HCT116 (cell line): ENCODE measurements around the gene GGT6. TPM values are rescaled to one million over a fixed set of nuclear protein-coding genes. Genes with fewer than 3 reads are reported as not detected.

Experiments used
- ATAC-seq: fragments of 200-7000 bp; cut with Tn5 transposase; 2 replicates; pipeline ENCODE4 v1.9.1; 2020; ENCODE audit warnings: mild to moderate bottlenecking, moderate library complexity
- BruUV-seq: library from RNA; stranded (reverse); fragments of 400-500 nt; replicated peaks from 2 replicates; lab custom pipeline; 2021; lab: Mats Ljungman, UMichigan
- CTCF ChIA-PET: fragments of 300-600 bp; sonication (Branson Sonifier 250); formaldehyde crosslinking; loops from one replicate; lab custom pipeline; 2021; ENCODE audit warnings: antibody characterized with exemption; lab: Charles Lee
- POLR2A ChIA-PET: fragments of 300-600, 350-600 bp; sonication (Branson Sonifier 250); formaldehyde crosslinking; loops from one replicate; lab custom pipeline; 2021; ENCODE audit warnings: antibody characterized with exemption; lab: Charles Lee
- RAD21 ChIA-PET, 2 experiments: fragments of 300-600 bp; sonication (Branson Sonifier 250); formaldehyde crosslinking; loops; one replicate each; lab custom pipeline; 2023; ENCODE audit warnings: low total read pairs in 2 of 2; ENCODE audit not compliant: uncharacterized antibody in 2 of 2, unreplicated experiment in 2 of 2, low non-redundant PET in 1 of 2; lab: Charles Lee
- DNase-seq: peaks from one replicate; pipeline ENCODE4 v3.0.0-alpha.2; 2010; ENCODE audit warnings: low read depth, low spot score
- H2AFZ ChIP-seq: fragments of 200-600 bp; shearing (Covaris generic), sonication (generic); 2 replicates; pipeline ENCODE4 v1.6.1; 2017; ENCODE audit warnings: low read depth, mixed run types, mixed read lengths, antibody characterized with exemption, low read length; ENCODE audit not compliant: poor library complexity, severe bottlenecking
- H3K27ac ChIP-seq: 2 replicates; pipeline ENCODE4 v1.5.1; 2012; ENCODE audit warnings: low read depth, low read length
- H3K27me3 ChIP-seq: fragments of 200-600 bp; sonication (generic); 2 replicates; pipeline ENCODE4 v1.6.1; 2016; ENCODE audit warnings: mixed run types, low read length, mixed read lengths; ENCODE audit not compliant: insufficient read depth
- H3K36me3 ChIP-seq, 2 experiments: fragments of 200-500 bp in 1 of 2; fragments of 200-600 bp in 1 of 2; sonication (Bioruptor generic) in 1 of 2; sonication (generic) in 1 of 2; 2 replicates each; pipeline versions ENCODE4 v1.5.1 to v1.6.1; 2014 to 2016; ENCODE audit warnings: low read length in 2 of 2, inconsistent platforms in 1 of 2, mixed read lengths in 1 of 2, mixed run types in 1 of 2; ENCODE audit not compliant: insufficient read depth in 2 of 2, control insufficient read depth in 1 of 2
- H3K4me1 ChIP-seq, 2 experiments: fragments of 200-600 bp in 1 of 2; sonication (generic) in 1 of 2; 2 replicates each; pipeline versions ENCODE4 v1.5.1 to v1.6.1; 2012 to 2017; ENCODE audit warnings: low read length in 2 of 2, inconsistent platforms in 1 of 2, mild to moderate bottlenecking in 1 of 2, mixed read lengths in 1 of 2, mixed run types in 1 of 2, moderate library complexity in 1 of 2; ENCODE audit not compliant: insufficient read depth in 2 of 2, control insufficient read depth in 1 of 2
- H3K4me2 ChIP-seq: fragments of 200-600 bp; sonication (generic); 2 replicates; pipeline ENCODE4 v1.6.1; 2017; ENCODE audit warnings: mixed run types, low read length, mixed read lengths
- H3K4me3 ChIP-seq, 2 experiments: fragments of 200-600 bp in 1 of 2; sonication (generic) in 1 of 2; replicated peaks in 1 of 2; 2 replicates each; pipeline ENCODE4 v1.5.1; 2011 to 2016; ENCODE audit warnings: low read length in 2 of 2, control low read depth in 1 of 2, low read depth in 1 of 2, mild to moderate bottlenecking in 1 of 2, mixed read lengths in 1 of 2, mixed run types in 1 of 2
- H3K79me2 ChIP-seq: fragments of 200-600 bp; sonication (generic); 2 replicates; pipeline ENCODE4 v1.6.1; 2017; ENCODE audit warnings: mild to moderate bottlenecking, mixed run types, low read length, moderate library complexity, mixed read lengths; ENCODE audit not compliant: insufficient read depth
- H3K9ac ChIP-seq: fragments of 200-600 bp; sonication (generic); 2 replicates; pipeline ENCODE4 v1.6.1; 2016; ENCODE audit warnings: low read length, mixed read lengths
- H3K9me2 ChIP-seq: fragments of 200-600 bp; sonication (generic), shearing (Covaris generic); 2 replicates; pipeline ENCODE4 v1.6.1; 2017; ENCODE audit warnings: mixed run types, mild to moderate bottlenecking, moderate library complexity; ENCODE audit not compliant: insufficient read depth
- H3K9me3 ChIP-seq, 2 experiments: fragments of 200-500 bp in 1 of 2; fragments of 200-600 bp in 1 of 2; sonication (Bioruptor generic) in 1 of 2; sonication (generic) in 1 of 2; 2 replicates each; pipeline ENCODE4 v1.6.1; 2014 to 2017; ENCODE audit warnings: low read length in 2 of 2, mixed read lengths in 2 of 2, inconsistent platforms in 1 of 2, low read depth in 1 of 2, mild to moderate bottlenecking in 1 of 2, mixed run types in 1 of 2, moderate library complexity in 1 of 2; ENCODE audit not compliant: control insufficient read depth in 1 of 2, insufficient read depth in 1 of 2
- H4K20me1 ChIP-seq: fragments of 200-600 bp; sonication (generic), shearing (Covaris generic); 2 replicates; pipeline ENCODE4 v1.6.1; 2017; ENCODE audit warnings: mixed run types, mild to moderate bottlenecking, moderate library complexity; ENCODE audit not compliant: insufficient read depth
- CBX3 ChIP-seq: IDR thresholded peaks from 2 replicates; pipeline ENCODE4 v1.6.1; 2012; ENCODE audit warnings: low read depth
- CTCF ChIP-seq, 3 experiments: fragments of 200-600 bp in 1 of 3; sonication (generic) in 1 of 3; IDR thresholded peaks in 2 of 3; conservative IDR thresholded peaks in 1 of 3; 2 replicates each; pipeline ENCODE4 v1.5.1; 2012 to 2017; ENCODE audit warnings: low read depth in 2 of 3, low read length in 2 of 3, antibody characterized with exemption in 1 of 3, borderline replicate concordance in 1 of 3, control low read depth in 1 of 3, mild to moderate bottlenecking in 1 of 3, mixed read lengths in 1 of 3, mixed run types in 1 of 3, moderate library complexity in 1 of 3; ENCODE audit not compliant: insufficient read depth in 1 of 3
- ELF1 ChIP-seq: IDR thresholded peaks from 2 replicates; pipeline ENCODE4 v1.6.1; 2012; ENCODE audit warnings: low read depth, borderline replicate concordance
- EZH2phosphoT487 ChIP-seq: fragments of 200-600 bp; IDR thresholded peaks from 2 replicates; pipeline ENCODE4 v1.6.1; 2018; ENCODE audit warnings: antibody characterized with exemption, borderline replicate concordance
- REST ChIP-seq: IDR thresholded peaks from 2 replicates; pipeline ENCODE4 v1.6.1; 2012; ENCODE audit warnings: low read depth
- SP1 ChIP-seq: IDR thresholded peaks from 2 replicates; pipeline ENCODE4 v1.6.1; 2012; ENCODE audit warnings: low read depth
- YY1 ChIP-seq: IDR thresholded peaks from 2 replicates; pipeline ENCODE4 v1.6.1; 2011; ENCODE audit warnings: low read length, low read depth, moderate library complexity, mild to moderate bottlenecking; ENCODE audit not compliant: insufficient replicate concordance; ENCODE audit errors: extremely low read depth
- ZFX ChIP-seq: fragments of 450-650 bp; IDR thresholded peaks from 2 replicates; pipeline ENCODE4 v1.6.1; 2017
- intact Hi-C: fragments of 100-400 bp; cut with micrococcal nuclease; formaldehyde crosslinking; loops from 2 replicates; pipeline ENCODE4 v1.10.0; 2022
- total RNA-seq: library from RNA; stranded (reverse); gene quantifications from one replicate; pipeline ENCODE4 v1.2.1, GENCODE V29; 2021; ENCODE audit not compliant: unreplicated experiment

Gene GGT6
- total RNA-seq, 1 experiment from 2014 or later, result 0.10 TPM

GRCh38 chr17:4543557-4544026, 16.8 kb downstream of the GGT6 start (continued):
- TF ChIP-seq CTCF (IDR thresholded peaks at IDR 0.05 in 2 of 3, conservative IDR thresholded peaks at IDR 0.05 in 1 of 3; ENCODE audit: borderline replicate concordance in 1 of 3, insufficient read depth in 1 of 3, low read depth in 2 of 3, low read length in 2 of 3), result no peak

- Histone ChIP-seq H3K4me2 (no peak overlapping the region), H3K4me1 (no peaks in the 10 kb centered on the region), H3K9ac (no peak overlapping the region), H3K27ac (no peak overlapping the region), H3K79me2 (peaks cover 20% of the 10 kb centered on the region), H2AFZ (no peak overlapping the region), H3K36me3 (peaks cover 34 to 71% of the 10 kb centered on the region in 2 experiments; a peak in 3 of 4 replicates), H4K20me1 (no peaks in the 10 kb centered on the region; the same call in 1 of the 2 replicates), H3K9me3 (no peaks in the 10 kb centered on the region), H3K27me3 (no peaks in the 10 kb centered on the region), H3K4me3 (no peak overlapping the region)
- intact Hi-C loops, result no loop called here
- BruUV-seq, result no TSS peak
- POLR2A ChIA-PET, result no interaction called here
- DNase-seq, result no peak
- no peak for ATAC-seq
- CTCF ChIA-PET, result no interaction called here
- RAD21 ChIA-PET, result no interaction called here
- TF ChIP-seq ZFX (no peak), SP1 (no peak)
- TF ChIP-seq, all 23 proteins: peak for 0
- H3K9me2 ChIP-seq, result no peaks in the 10 kb centered on the region
Observed at GRCh38 chr17:4542726-4543191, 17.6 kb downstream of the GGT6 start.

- DNase-seq, result no peak
- Histone ChIP-seq H3K4me1 (no peaks in the 10 kb centered on the region), H3K4me2 (no peak overlapping the region), H4K20me1 (no peaks in the 10 kb centered on the region; the same call in 1 of the 2 replicates), H2AFZ (no peak overlapping the region), H3K9me2 (no peaks in the 10 kb centered on the region), H3K4me3 (no peak overlapping the region), H3K79me2 (peaks cover 16% of the 10 kb centered on the region), H3K9me3 (no peaks in the 10 kb centered on the region), H3K9ac (no peak overlapping the region), H3K27ac (no peak overlapping the region), H3K36me3 (peaks cover 30 to 65% of the 10 kb centered on the region in 2 experiments; a peak in 3 of 4 replicates), H3K27me3 (no peaks in the 10 kb centered on the region)
- intact Hi-C loops, result no loop called here
- ATAC-seq, result no peak
- CTCF ChIA-PET, result no interaction called here
- RAD21 ChIA-PET, result no interaction called here
- POLR2A ChIA-PET, result no interaction called here
- no TSS peak for BruUV-seq
- TF ChIP-seq EZH2phosphoT487 (no peak), ELF1 (no peak), YY1 (no peak), CBX3 (no peak), REST (no peak)
Observed at GRCh38 chr17:4542003-4542725, 18.2 kb downstream of the GGT6 start.
